Adipocyte (in vitro differentiated cells): ENCODE measurements around the gene ATF7IP.
"Not testable (repeated sequence)": the region's sequence is repeated elsewhere in the genome, so short reads cannot be mapped to it uniquely, and the experiment has no call there.

Source experiments
- DNase-seq: peaks from one replicate; pipeline ENCODE4 v3.0.0-alpha.2; 2015; ENCODE audit warnings: low read depth
- H3K27me3 ChIP-seq: replicated peaks from 2 replicates; pipeline ENCODE4 v1.7.0; 2013; ENCODE audit warnings: mild to moderate bottlenecking, low read length, moderate library complexity; ENCODE audit not compliant: control insufficient read depth, insufficient read depth
- H3K36me3 ChIP-seq: 2 replicates; pipeline ENCODE4 v1.7.0; 2013; ENCODE audit warnings: low read length, mild to moderate bottlenecking, moderate library complexity; ENCODE audit not compliant: control insufficient read depth, insufficient read depth, severe bottlenecking
- H3K4me1 ChIP-seq: 2 replicates; pipeline ENCODE4 v1.7.0; 2013; ENCODE audit warnings: mild to moderate bottlenecking, low read length, moderate library complexity; ENCODE audit not compliant: control insufficient read depth, insufficient read depth
- H3K4me3 ChIP-seq: 2 replicates; pipeline ENCODE4 v1.7.0; 2013; ENCODE audit warnings: mild to moderate bottlenecking, low read length, moderate library complexity
- H3K9ac ChIP-seq: 2 replicates; pipeline ENCODE4 v1.7.0; 2013; ENCODE audit warnings: mild to moderate bottlenecking, low read length, moderate library complexity
- H3K9me3 ChIP-seq: 2 replicates; pipeline ENCODE4 v1.7.0; 2013; ENCODE audit warnings: mild to moderate bottlenecking, low read length, moderate library complexity; ENCODE audit not compliant: control insufficient read depth

Gene ATF7IP, protein sequence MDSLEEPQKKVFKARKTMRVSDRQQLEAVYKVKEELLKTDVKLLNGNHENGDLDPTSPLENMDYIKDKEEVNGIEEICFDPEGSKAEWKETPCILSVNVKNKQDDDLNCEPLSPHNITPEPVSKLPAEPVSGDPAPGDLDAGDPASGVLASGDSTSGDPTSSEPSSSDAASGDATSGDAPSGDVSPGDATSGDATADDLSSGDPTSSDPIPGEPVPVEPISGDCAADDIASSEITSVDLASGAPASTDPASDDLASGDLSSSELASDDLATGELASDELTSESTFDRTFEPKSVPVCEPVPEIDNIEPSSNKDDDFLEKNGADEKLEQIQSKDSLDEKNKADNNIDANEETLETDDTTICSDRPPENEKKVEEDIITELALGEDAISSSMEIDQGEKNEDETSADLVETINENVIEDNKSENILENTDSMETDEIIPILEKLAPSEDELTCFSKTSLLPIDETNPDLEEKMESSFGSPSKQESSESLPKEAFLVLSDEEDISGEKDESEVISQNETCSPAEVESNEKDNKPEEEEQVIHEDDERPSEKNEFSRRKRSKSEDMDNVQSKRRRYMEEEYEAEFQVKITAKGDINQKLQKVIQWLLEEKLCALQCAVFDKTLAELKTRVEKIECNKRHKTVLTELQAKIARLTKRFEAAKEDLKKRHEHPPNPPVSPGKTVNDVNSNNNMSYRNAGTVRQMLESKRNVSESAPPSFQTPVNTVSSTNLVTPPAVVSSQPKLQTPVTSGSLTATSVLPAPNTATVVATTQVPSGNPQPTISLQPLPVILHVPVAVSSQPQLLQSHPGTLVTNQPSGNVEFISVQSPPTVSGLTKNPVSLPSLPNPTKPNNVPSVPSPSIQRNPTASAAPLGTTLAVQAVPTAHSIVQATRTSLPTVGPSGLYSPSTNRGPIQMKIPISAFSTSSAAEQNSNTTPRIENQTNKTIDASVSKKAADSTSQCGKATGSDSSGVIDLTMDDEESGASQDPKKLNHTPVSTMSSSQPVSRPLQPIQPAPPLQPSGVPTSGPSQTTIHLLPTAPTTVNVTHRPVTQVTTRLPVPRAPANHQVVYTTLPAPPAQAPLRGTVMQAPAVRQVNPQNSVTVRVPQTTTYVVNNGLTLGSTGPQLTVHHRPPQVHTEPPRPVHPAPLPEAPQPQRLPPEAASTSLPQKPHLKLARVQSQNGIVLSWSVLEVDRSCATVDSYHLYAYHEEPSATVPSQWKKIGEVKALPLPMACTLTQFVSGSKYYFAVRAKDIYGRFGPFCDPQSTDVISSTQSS

DNA sequence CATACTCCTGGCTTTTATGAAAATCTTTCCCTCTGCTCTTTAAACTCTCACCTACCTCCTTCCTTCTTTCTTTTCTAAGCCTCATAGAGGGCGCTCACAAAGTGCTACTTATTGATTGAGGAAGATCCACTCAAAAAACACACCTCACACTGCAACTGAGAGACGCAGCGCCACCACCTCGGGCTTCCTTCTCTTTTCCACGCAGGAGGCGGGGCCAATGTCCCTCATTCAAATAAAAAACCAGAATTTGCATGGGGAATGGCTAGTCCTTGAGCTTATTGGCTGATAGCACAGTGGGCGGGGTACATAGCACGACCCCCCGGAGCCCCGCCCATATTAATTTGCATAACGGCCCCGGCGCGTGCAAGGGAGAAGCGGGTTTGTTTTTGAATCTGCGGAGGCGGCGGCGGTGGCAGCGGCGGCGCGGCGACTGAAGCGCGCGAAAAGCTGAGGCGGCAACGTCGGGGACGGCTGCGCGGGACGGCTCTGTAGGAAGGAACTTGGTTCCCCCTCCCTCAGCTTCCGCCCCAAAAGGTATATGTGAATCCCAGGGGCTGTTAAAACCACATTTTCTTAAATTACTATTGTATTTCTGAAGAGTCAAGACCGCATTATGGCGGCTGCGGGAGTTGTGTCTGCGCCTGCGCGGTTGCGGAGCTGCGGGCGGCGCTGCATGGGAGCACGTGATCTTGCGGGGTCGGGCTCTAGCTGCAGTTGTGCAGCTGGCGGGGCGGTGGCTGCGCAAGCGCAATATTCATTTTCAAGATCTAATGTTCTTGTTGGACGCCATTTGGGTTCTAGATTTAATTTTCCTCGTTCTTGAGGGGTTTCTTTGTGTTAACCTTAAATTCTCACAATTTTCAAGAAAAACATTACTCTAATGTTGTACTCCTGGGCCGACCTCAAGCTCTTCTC, at the start of gene ATF7IP:
TSS of gene ATF7IP (plus strand) at position 389 of the 915 bp plus-strand sequence. CDS start 58,234 bp downstream, outside the sequence.
- H3K4me3 ChIP-seq: peak within 1 kb of the TSS; percentile 95
- H3K36me3 ChIP-seq: no peaks in the 10 kb centered on the region
- no peaks in the 10 kb centered on the region for H3K27me3 ChIP-seq
- no peaks in the 10 kb centered on the region for H3K9me3 ChIP-seq
- H3K9ac ChIP-seq: peak within 1 kb of the TSS; percentile 95
- H3K4me1 ChIP-seq: peaks cover 19% of the 10 kb centered on the region
- DNase-seq: peak; percentile 99

DNA sequence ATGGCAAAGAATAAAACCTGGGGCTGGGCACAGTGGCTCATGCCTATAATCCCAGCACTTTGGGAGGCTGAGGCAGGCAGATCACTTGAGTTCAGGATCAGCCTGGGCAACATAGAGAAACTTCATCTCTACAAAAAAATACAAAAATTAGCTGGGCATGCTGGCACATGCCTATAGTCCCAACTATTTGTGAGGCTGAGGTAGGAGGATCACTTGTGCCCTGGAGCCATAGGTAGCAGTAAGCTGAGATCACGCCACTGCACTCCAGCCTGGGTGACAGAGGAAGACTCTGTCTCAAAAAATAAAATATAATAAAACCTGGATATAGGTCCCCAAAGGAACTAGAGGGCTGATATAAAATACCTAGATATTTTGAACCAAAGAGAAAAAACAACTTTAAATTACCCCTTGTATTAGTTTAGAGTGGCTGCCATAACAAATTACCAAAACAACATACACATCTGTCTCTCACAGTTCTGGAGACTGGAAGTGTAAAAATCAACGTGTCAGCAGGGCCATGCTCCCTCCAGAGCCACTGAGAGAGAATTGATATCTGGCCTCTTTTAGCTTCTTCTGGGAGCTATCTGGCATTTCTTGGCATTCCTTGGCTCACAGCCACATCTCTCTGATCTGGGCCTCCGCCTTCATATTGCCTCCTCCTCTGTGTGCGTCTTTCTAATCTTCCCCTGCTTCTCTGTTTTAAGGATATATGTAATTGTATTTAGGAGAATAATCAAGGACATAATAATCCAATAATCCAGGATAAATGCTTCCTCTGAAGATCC, 47.9 kb upstream of the ATF7IP start:
- DNase-seq: no peak

DNA sequence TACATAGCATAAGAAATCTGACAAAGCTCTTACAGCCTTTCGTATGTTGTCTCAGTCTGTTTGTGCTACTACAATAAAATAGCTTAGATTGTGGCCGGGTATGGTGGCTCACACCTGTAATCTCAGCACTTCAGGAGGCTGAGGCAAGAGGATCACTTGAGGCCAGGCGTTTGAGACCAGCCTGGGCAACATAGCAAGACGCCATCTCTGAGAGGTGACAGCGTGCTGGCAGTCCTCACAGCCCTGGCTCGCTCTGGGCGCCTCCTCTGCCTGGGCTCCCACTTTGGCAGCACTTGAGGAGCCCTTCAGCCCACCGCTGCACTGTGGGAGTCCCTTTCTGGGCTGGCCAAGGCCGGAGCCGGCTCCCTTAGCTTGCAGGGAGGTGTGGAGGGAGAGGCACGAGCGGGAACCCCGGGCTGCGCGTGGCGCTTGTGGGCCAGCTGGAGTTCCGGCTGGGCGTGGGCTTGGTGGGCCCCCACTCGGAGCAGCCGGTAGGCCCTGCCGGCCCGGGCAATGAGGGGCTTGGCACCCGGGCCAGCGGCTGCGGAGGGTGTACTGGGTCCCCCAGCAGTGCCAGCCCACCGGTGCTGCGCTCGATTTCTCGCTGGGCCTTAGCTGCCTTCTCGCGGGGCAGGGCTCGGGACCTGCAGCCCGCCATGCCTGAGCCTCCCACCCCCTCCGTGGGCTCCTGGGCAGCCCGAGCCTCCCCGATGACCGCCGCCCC, 45.6 kb upstream of the ATF7IP start:
- H3K27me3 ChIP-seq, H3K9me3 ChIP-seq, H3K36me3 ChIP-seq, H3K9ac ChIP-seq, H3K4me3 ChIP-seq, DNase-seq, H3K4me1 ChIP-seq: not testable (repeated sequence)

More for the DNA sequence above, 47.9 kb upstream of the ATF7IP start:
- Histone ChIP-seq H3K27me3 (no peaks in the 10 kb centered on the region), H3K4me3 (no peak overlapping the region), H3K9ac (no peak overlapping the region), H3K9me3 (no peaks in the 10 kb centered on the region), H3K36me3 (no peaks in the 10 kb centered on the region), H3K4me1 (no peaks in the 10 kb centered on the region)

DNA sequence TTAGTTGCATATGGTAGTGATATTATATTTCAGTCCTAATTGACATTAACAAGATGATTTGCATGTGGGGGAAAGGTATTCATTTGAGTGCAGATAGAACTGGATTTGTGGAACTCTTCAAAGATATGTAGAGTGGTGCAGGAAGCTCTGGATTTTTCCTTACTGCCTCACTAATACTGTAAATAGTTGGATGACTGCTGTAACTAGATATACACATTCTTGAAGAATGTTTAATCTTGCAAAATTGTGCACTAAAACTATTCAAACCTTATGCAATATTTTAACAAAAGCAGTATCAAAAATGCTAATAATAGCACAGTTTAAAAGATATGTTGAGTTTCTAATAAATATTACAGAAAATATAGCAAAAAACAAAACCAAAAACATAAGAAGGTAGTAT, 43.1 kb upstream of the ATF7IP start:
- Histone ChIP-seq H3K27me3 (no peaks in the 10 kb centered on the region), H3K9me3 (no peaks in the 10 kb centered on the region), H3K4me1 (no peaks in the 10 kb centered on the region), H3K9ac (no peak overlapping the region), H3K36me3 (no peaks in the 10 kb centered on the region), H3K4me3 (no peak overlapping the region)
- DNase-seq: peak; percentile 34

DNA sequence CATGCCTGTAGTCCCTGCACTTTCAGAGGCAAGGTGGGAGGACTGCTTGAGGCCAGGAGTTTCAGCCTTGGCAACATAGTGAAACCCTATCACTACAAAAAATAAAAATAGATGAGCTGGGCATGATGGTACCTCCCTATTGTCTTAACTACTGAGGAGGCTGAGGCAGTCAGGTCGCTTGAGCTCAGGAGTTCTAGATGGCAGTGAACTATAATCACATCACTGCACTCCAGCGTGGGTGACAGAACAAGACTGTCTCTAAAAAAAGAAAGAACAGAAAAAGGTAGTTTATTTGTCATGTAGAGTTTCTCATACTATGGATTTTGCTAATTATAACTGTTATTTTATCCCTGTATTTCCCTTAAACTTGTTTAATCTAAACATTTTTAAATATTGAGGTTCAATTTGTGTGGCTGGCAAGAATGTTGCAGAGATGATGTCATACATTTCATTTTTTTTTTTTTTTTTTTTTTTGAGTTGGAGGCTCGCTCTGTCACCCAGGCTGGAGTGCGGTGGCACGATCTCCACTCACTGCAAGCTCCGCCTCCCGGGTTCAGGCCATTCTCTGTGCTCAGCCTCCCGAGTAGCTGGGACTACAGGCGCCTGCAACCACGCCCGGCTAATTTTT, 39.7 kb upstream of the ATF7IP start:
- DNase-seq: no peak
- no peaks in the 10 kb centered on the region for H3K27me3 ChIP-seq
- H3K36me3 ChIP-seq: no peaks in the 10 kb centered on the region
- peaks cover 7% of the 10 kb centered on the region for H3K4me1 ChIP-seq
- no peak overlapping the region for H3K4me3 ChIP-seq
- H3K9ac ChIP-seq: no peak overlapping the region
- H3K9me3 ChIP-seq: no peaks in the 10 kb centered on the region

DNA sequence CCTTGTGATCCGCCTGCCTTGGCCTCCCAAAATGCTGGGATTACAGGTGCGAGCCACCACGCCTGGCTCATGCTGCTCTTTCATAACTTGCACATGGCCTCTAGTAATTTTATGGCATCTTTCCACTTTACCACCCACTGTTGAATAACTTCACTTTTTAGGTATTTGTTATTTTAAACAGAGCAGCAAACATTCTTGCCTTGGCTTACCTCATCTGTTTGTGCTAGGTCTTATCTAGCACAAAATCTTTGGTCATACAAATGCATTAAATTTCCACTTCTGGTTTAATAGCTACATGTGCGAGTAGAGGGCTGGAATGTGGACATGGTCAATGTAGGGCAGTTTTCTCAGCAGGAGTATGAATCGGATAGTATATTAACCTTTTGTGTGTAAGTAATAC, 38.8 kb upstream of the ATF7IP start:
- Histone ChIP-seq H3K4me1 (peaks cover 7% of the 10 kb centered on the region), H3K4me3 (no peak overlapping the region), H3K27me3 (no peaks in the 10 kb centered on the region), H3K9me3 (peaks cover 5% of the 10 kb centered on the region), H3K36me3 (no peaks in the 10 kb centered on the region), H3K9ac (no peak overlapping the region)
- peak; percentile 41 for DNase-seq

DNA sequence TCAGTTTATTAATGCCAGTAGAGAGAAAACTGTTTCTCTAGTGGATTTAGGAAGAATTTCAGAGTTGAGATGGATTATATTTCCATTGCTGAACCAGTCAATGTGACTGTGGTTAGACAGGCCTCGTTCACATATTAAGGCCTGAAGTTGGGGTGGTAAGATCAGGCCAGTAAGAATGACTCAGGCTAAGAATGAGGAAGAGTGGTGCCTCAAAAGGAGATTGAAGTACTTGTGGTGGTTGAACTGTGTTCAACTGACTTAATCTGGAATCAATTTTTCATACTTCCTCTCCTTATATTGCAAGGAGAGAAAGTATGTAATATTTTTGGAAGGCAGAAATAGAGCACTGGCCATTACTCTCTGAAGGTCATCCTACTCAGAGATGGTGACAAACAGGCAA, 37.8 kb upstream of the ATF7IP start:
- Histone ChIP-seq H3K9me3 (peaks cover 15% of the 10 kb centered on the region), H3K4me1 (peaks cover 7% of the 10 kb centered on the region), H3K36me3 (no peaks in the 10 kb centered on the region), H3K9ac (no peak overlapping the region), H3K27me3 (no peaks in the 10 kb centered on the region), H3K4me3 (no peak overlapping the region)
- DNase-seq: peak; percentile 58

DNA sequence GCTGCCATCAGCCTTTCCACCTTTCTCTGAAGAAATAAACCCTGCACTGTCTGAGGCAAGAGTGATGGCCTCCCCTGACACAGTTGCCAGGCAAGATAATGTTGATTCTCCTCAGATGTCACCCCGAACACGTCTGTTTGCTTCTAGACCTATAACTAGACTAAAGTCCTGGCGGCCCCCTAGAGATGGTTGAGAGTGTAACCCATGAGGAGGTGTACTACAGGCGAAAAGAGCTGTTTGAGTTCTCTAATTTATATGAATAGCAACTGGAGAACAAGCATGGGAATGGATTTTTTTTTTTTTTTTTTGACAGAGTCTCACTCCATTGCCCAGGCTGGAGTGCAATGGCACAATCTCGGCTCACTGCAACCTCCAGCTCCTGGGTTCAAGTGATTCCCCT, 33.0 kb upstream of the ATF7IP start:
- H3K36me3 ChIP-seq: no peaks in the 10 kb centered on the region
- no peak overlapping the region for H3K4me3 ChIP-seq
- no peaks in the 10 kb centered on the region for H3K27me3 ChIP-seq
- no peak overlapping the region for H3K9ac ChIP-seq
- DNase-seq: no peak
- H3K4me1 ChIP-seq: peaks cover 7% of the 10 kb centered on the region
- peaks cover 34% of the 10 kb centered on the region for H3K9me3 ChIP-seq

DNA sequence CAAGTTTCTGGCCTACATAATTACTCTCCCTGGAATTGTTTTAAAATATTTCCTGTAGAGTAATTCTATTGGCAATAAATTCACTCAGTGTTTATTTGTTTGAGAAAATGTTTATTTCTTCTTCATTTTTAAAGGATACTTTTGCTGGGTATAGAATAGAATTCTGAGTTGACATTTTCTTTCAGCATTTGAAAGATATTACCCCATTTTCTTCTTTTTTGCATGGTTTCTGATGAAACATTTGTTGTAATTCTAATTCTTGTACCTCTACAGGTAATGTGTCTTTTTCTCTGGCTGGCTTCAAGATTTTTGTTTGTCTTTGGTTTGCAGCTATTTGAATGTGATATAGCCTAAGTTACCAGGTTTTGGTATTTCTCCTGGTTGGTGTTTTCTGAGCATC, 25.1 kb upstream of the ATF7IP start:
- Histone ChIP-seq H3K4me1 (no peaks in the 10 kb centered on the region), H3K9me3 (peaks cover 29% of the 10 kb centered on the region), H3K4me3 (peak overlapping the region; percentile 37), H3K36me3 (no peaks in the 10 kb centered on the region), H3K9ac (no peak overlapping the region), H3K27me3 (no peaks in the 10 kb centered on the region)
- no peak for DNase-seq
